Measurements from ENCODE around the gene MEIOB. TPM values are rescaled to one million over a fixed set of nuclear protein-coding genes. Genes with fewer than 3 reads are reported as not detected.

MEIOB gene
- polyA plus RNA-seq, 3 donors: not detected

- Histone ChIP-seq H3K27me3 (ENCODE audit: control insufficient read depth in 2 of 2, insufficient read depth in 2 of 2, low read length in 2 of 2) (no peaks in the 10 kb centered on the region), H3K4me3 (replicated peaks in 1 of 3; ENCODE audit: low read depth in 2 of 3, low read length in 3 of 3) (no peak overlapping the region), H4K20me1 (ENCODE audit: insufficient read depth, low read length) (peaks cover 9% of the 10 kb centered on the region), H3K36me3 (replicated peaks in 1 of 2; ENCODE audit: control insufficient read depth in 1 of 2, insufficient read depth in 2 of 2, low read length in 2 of 2) (peaks cover 32 to 34% of the 10 kb centered on the region in 2 donors), H3K27ac (ENCODE audit: low read depth in 1 of 2, low read length in 2 of 2) (no peak overlapping the region), H3K4me1 (ENCODE audit: control insufficient read depth in 1 of 2, insufficient read depth in 2 of 2, low read length in 2 of 2) (no peaks in the 10 kb centered on the region), H3K79me2 (ENCODE audit: insufficient read depth, low read length) (no peaks in the 10 kb centered on the region), H3K9ac (ENCODE audit: insufficient read depth, low read length, poor library complexity, severe bottlenecking) (no peak overlapping the region), H3K9me3 (replicated peaks in 1 of 2; ENCODE audit: control insufficient read depth in 1 of 2, insufficient read depth in 1 of 2, low read length in 2 of 2) (no peaks in the 10 kb centered on the region), H2AFZ (ENCODE audit: insufficient read depth, low read depth, low read length, poor library complexity, severe bottlenecking) (no peak overlapping the region), H3K4me2 (replicated peaks; ENCODE audit: extremely low read depth, low read length, poor library complexity, severe bottlenecking) (no peak overlapping the region)
- WGBS (ENCODE audit: insufficient coverage): 95% methylated on average over 59 of the region's 59 CpGs
- peaks cover 7 to 34% of the 10 kb centered on the region in 2 donors for H3K36me3 Mint-ChIP-seq
- H3K27me3 Mint-ChIP-seq (ENCODE audit: low read depth in 3 of 3): peaks cover 0 to 2% (median 0%) of the 10 kb centered on the region in 3 donors
- no peak for TF ChIP-seq CTCF (IDR thresholded peaks at IDR 0.05)
- H3K4me1 Mint-ChIP-seq: no peaks in the 10 kb centered on the region
- H3K4me3 Mint-ChIP-seq: no peak overlapping the region
- H3K9me3 Mint-ChIP-seq: peaks cover 0 to 7% (median 0%) of the 10 kb centered on the region in 7 donors
- intact Hi-C loops (cut with micrococcal nuclease): no loop called here
- no peak overlapping the region for H3K27ac Mint-ChIP-seq
- DNase-seq: no peak
Observed at GRCh38 chr16:1791943-1792812, 79.8 kb downstream of the MEIOB start.

GRCh38 chr16:1791256-1791942, 80.6 kb downstream of the MEIOB start:
- TF ChIP-seq CTCF (IDR thresholded peaks at IDR 0.05): no peak
- intact Hi-C loops (cut with micrococcal nuclease): no loop called here
- H3K4me3 Mint-ChIP-seq: no peak overlapping the region
- Histone ChIP-seq H3K36me3 (replicated peaks in 1 of 2; ENCODE audit: control insufficient read depth in 1 of 2, insufficient read depth in 2 of 2, low read length in 2 of 2) (peaks cover 38 to 42% of the 10 kb centered on the region in 2 donors), H2AFZ (ENCODE audit: insufficient read depth, low read depth, low read length, poor library complexity, severe bottlenecking) (no peak overlapping the region), H3K4me3 (replicated peaks in 1 of 3; ENCODE audit: low read depth in 2 of 3, low read length in 3 of 3) (no peak overlapping the region), H3K4me2 (replicated peaks; ENCODE audit: extremely low read depth, low read length, poor library complexity, severe bottlenecking) (no peak overlapping the region), H3K27ac (ENCODE audit: low read depth in 1 of 2, low read length in 2 of 2) (no peak overlapping the region), H3K9ac (ENCODE audit: insufficient read depth, low read length, poor library complexity, severe bottlenecking) (no peak overlapping the region), H4K20me1 (ENCODE audit: insufficient read depth, low read length) (peaks cover 16% of the 10 kb centered on the region), H3K4me1 (ENCODE audit: control insufficient read depth in 1 of 2, insufficient read depth in 2 of 2, low read length in 2 of 2) (no peaks in the 10 kb centered on the region), H3K79me2 (ENCODE audit: insufficient read depth, low read length) (peaks cover 6% of the 10 kb centered on the region), H3K27me3 (ENCODE audit: control insufficient read depth in 2 of 2, insufficient read depth in 2 of 2, low read length in 2 of 2) (no peaks in the 10 kb centered on the region), H3K9me3 (replicated peaks in 1 of 2; ENCODE audit: control insufficient read depth in 1 of 2, insufficient read depth in 1 of 2, low read length in 2 of 2) (no peaks in the 10 kb centered on the region)
- H3K27ac Mint-ChIP-seq: no peak overlapping the region
- H3K36me3 Mint-ChIP-seq: peaks cover 13 to 40% of the 10 kb centered on the region in 2 donors
- H3K9me3 Mint-ChIP-seq: no peaks in the 10 kb centered on the region
- WGBS (ENCODE audit: insufficient coverage): 97% methylated on average over 53 of the region's 53 CpGs
- H3K27me3 Mint-ChIP-seq (ENCODE audit: low read depth in 3 of 3): peaks cover 0 to 2% (median 0%) of the 10 kb centered on the region in 3 donors
- no peaks in the 10 kb centered on the region for H3K4me1 Mint-ChIP-seq
- DNase-seq: no peak

Measured in CD14-positive monocyte (primary cell).